ENCODE results near the gene TEX9.

Gene TEX9

DNA sequence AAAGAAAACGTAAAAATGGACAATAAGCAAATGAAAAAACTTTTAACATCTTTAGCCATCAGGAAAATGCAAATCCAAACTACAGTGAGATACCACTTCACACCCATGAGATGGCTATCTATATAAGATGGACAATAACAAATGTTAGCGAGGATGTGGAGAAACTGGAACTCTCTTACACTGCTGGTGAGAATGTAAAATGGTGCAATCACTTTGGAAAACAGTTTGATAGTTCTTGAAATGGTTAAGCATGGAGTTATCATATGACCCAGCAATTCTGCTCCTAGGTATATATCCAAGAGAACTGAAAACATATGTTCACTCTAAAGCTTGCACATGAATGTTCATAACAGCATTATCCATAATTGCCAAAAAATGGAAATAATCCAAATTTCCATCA lies 21.3 kb upstream of the TEX9 start:
- H3K4me3 ChIP-seq (ENCODE audit: low read depth, low read length) = no peak overlapping the region
- no peak overlapping the region for H2AK5ac ChIP-seq (ENCODE audit: low read length)
- no peaks in the 10 kb centered on the region for H3K27me3 ChIP-seq (ENCODE audit: insufficient read depth, low read length)
- no peaks in the 10 kb centered on the region for H3K36me3 ChIP-seq (ENCODE audit: control insufficient read depth in 1 of 2, insufficient read depth in 2 of 2, low read length in 2 of 2)
- no peak overlapping the region for H3K18ac ChIP-seq (ENCODE audit: low read length)
- no peak overlapping the region for H3K9ac ChIP-seq (ENCODE audit: low read length)
- no peak overlapping the region for H3K14ac ChIP-seq (ENCODE audit: low read length)
- no peak for DNase-seq
- no peak overlapping the region for H2BK5ac ChIP-seq (ENCODE audit: low read depth, low read length, poor library complexity)
- H4K12ac ChIP-seq (ENCODE audit: low read depth, low read length) = no peak overlapping the region
- no peak overlapping the region for H2AFZ ChIP-seq (ENCODE audit: insufficient read depth, low read length, poor library complexity)
- H3K79me2 ChIP-seq (ENCODE audit: control insufficient read depth, insufficient read depth, low read length, poor library complexity) = no peaks in the 10 kb centered on the region
- H4K8ac ChIP-seq (ENCODE audit: low read depth, low read length) = no peak overlapping the region
- no peaks in the 10 kb centered on the region for H3K79me1 ChIP-seq (ENCODE audit: low read length)
- H2BK12ac ChIP-seq (ENCODE audit: low read length) = no peak overlapping the region
- no CpG with 5 or more reads among the region's 2 CpGs for WGBS (ENCODE audit: extremely low coverage, insufficient coverage, insufficient read length)
- no peak overlapping the region for H3K23ac ChIP-seq (ENCODE audit: low read length)
- no peak overlapping the region for H4K91ac ChIP-seq (ENCODE audit: low read depth, low read length)
- H3K9me3 ChIP-seq (ENCODE audit: insufficient read depth, low read depth, low read length) = no peaks in the 10 kb centered on the region
- H3K4ac ChIP-seq (ENCODE audit: low read depth, low read length) = no peak overlapping the region
- H3K4me2 ChIP-seq (ENCODE audit: low read length) = no peak overlapping the region
- no peak overlapping the region for H2BK120ac ChIP-seq (ENCODE audit: insufficient read depth, low read length, poor library complexity)
- no peaks in the 10 kb centered on the region for H3K4me1 ChIP-seq (ENCODE audit: control insufficient read depth in 1 of 2, insufficient read depth in 2 of 2, low read length in 2 of 2)
- H3K27ac ChIP-seq (ENCODE audit: low read depth, low read length) = no peak overlapping the region

DNA sequence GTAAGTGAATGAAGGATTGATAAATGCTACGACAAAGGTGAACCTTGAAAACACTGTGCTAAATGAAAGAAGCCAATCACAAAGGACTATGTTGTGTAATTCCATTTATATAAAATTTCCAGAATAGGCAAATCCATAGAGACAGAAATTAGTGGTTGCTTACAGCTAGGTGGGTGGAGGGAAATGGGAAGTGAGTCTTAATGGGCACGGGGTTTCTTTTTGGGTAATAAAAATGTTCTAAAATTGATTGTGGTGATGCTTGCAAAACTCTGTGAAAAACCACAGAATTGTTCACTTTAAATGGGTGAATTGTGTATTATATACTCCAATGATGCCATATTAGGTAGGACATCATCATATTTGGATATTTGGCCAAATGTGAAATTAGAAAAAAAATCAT lies 20.9 kb upstream of the TEX9 start:
- WGBS (ENCODE audit: extremely low coverage, insufficient coverage, insufficient read length) = no CpG with 5 or more reads among the region's 2 CpGs
- H4K91ac ChIP-seq (ENCODE audit: low read depth, low read length) = no peak overlapping the region
- no peak overlapping the region for H2BK12ac ChIP-seq (ENCODE audit: low read length)

DNA sequence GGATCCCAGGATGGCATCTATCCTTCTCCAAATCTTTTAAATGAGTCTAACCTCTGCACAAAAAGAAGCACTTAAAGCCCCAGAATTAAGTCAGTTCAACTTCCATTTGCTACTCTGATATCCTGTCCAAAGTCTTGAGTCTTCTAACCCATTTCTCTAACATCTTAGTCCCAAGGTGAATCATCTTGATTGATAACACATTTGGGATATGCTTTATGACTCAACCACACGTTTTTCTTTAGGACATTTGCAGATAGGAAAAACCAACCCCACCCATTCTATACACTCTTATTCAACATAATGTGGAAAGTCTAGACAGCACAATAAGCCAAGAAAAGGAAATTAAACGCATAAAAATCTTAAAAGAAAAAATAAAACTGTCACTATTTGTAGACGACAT lies 18.8 kb upstream of the TEX9 start:
- H3K79me1 ChIP-seq (ENCODE audit: low read length) = no peaks in the 10 kb centered on the region
- DNase-seq = no peak
- H4K8ac ChIP-seq (ENCODE audit: low read depth, low read length) = no peak overlapping the region
- no peak overlapping the region for H3K27ac ChIP-seq (ENCODE audit: low read depth, low read length)
- no peaks in the 10 kb centered on the region for H3K4me1 ChIP-seq (ENCODE audit: control insufficient read depth in 1 of 2, insufficient read depth in 2 of 2, low read length in 2 of 2)
- no CpG with 5 or more reads among the region's 3 CpGs for WGBS (ENCODE audit: extremely low coverage, insufficient coverage, insufficient read length)
- H3K4me3 ChIP-seq (ENCODE audit: low read depth, low read length) = no peak overlapping the region
- no peaks in the 10 kb centered on the region for H3K36me3 ChIP-seq (ENCODE audit: control insufficient read depth in 1 of 2, insufficient read depth in 2 of 2, low read length in 2 of 2)
- H2BK120ac ChIP-seq (ENCODE audit: insufficient read depth, low read length, poor library complexity) = no peak overlapping the region
- no peaks in the 10 kb centered on the region for H3K79me2 ChIP-seq (ENCODE audit: control insufficient read depth, insufficient read depth, low read length, poor library complexity)
- H3K27me3 ChIP-seq (ENCODE audit: insufficient read depth, low read length) = no peaks in the 10 kb centered on the region
- no peak overlapping the region for H3K23ac ChIP-seq (ENCODE audit: low read length)
- no peak overlapping the region for H2AFZ ChIP-seq (ENCODE audit: insufficient read depth, low read length, poor library complexity)
- no peak overlapping the region for H3K4ac ChIP-seq (ENCODE audit: low read depth, low read length)
- H2BK12ac ChIP-seq (ENCODE audit: low read length) = no peak overlapping the region
- H2AK5ac ChIP-seq (ENCODE audit: low read length) = no peak overlapping the region
- H2BK5ac ChIP-seq (ENCODE audit: low read depth, low read length, poor library complexity) = no peak overlapping the region
- H4K91ac ChIP-seq (ENCODE audit: low read depth, low read length) = no peak overlapping the region
- H3K18ac ChIP-seq (ENCODE audit: low read length) = no peak overlapping the region
- no peak overlapping the region for H3K9ac ChIP-seq (ENCODE audit: low read length)
- H4K12ac ChIP-seq (ENCODE audit: low read depth, low read length) = no peak overlapping the region
- H3K9me3 ChIP-seq (ENCODE audit: insufficient read depth, low read depth, low read length) = no peaks in the 10 kb centered on the region
- H3K14ac ChIP-seq (ENCODE audit: low read length) = no peak overlapping the region
- no peak overlapping the region for H3K4me2 ChIP-seq (ENCODE audit: low read length)

More for the DNA sequence above, 20.9 kb upstream of the TEX9 start:
- Histone ChIP-seq H3K9ac (ENCODE audit: low read length) (no peak overlapping the region), H2AK5ac (ENCODE audit: low read length) (no peak overlapping the region), H3K4ac (ENCODE audit: low read depth, low read length) (no peak overlapping the region), H3K4me2 (ENCODE audit: low read length) (no peak overlapping the region), H3K23ac (ENCODE audit: low read length) (no peak overlapping the region), H3K27ac (ENCODE audit: low read depth, low read length) (no peak overlapping the region), H3K18ac (ENCODE audit: low read length) (no peak overlapping the region), H2AFZ (ENCODE audit: insufficient read depth, low read length, poor library complexity) (no peak overlapping the region), H3K27me3 (ENCODE audit: insufficient read depth, low read length) (no peaks in the 10 kb centered on the region), H3K4me1 (ENCODE audit: control insufficient read depth in 1 of 2, insufficient read depth in 2 of 2, low read length in 2 of 2) (no peaks in the 10 kb centered on the region), H3K79me1 (ENCODE audit: low read length) (no peaks in the 10 kb centered on the region), H3K79me2 (ENCODE audit: control insufficient read depth, insufficient read depth, low read length, poor library complexity) (no peaks in the 10 kb centered on the region), H3K4me3 (ENCODE audit: low read depth, low read length) (no peak overlapping the region), H2BK5ac (ENCODE audit: low read depth, low read length, poor library complexity) (no peak overlapping the region), H3K36me3 (ENCODE audit: control insufficient read depth in 1 of 2, insufficient read depth in 2 of 2, low read length in 2 of 2) (no peaks in the 10 kb centered on the region), H3K9me3 (ENCODE audit: insufficient read depth, low read depth, low read length) (no peaks in the 10 kb centered on the region), H4K12ac (ENCODE audit: low read depth, low read length) (no peak overlapping the region), H4K8ac (ENCODE audit: low read depth, low read length) (no peak overlapping the region), H3K14ac (ENCODE audit: low read length) (no peak overlapping the region), H2BK120ac (ENCODE audit: insufficient read depth, low read length, poor library complexity) (no peak overlapping the region)
- DNase-seq = no peak

DNA sequence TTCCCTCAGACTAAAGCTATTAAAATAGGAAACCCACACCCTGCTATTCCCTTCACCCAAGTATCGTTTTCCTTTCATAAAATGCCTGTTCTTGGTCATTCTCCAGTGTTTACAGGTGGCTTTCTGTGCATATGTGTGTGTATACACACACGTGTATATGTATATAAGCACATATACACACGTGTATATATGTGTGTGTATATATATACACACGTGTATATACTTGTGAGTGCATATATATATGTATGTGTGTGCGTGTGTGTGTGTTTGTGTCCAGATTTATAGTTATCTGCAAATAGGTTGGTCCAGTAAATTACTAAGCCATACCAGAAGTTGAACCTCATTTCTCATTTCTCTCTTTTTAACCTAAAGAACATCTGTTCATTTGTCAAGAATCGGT lies 15.7 kb upstream of the TEX9 start:
- Histone ChIP-seq H4K8ac (ENCODE audit: low read depth, low read length) (no peak overlapping the region), H2BK12ac (ENCODE audit: low read length) (no peak overlapping the region), H3K36me3 (ENCODE audit: control insufficient read depth in 1 of 2, insufficient read depth in 2 of 2, low read length in 2 of 2) (no peaks in the 10 kb centered on the region), H4K91ac (ENCODE audit: low read depth, low read length) (no peak overlapping the region), H3K9me3 (ENCODE audit: insufficient read depth, low read depth, low read length) (no peaks in the 10 kb centered on the region), H3K14ac (ENCODE audit: low read length) (no peak overlapping the region), H4K12ac (ENCODE audit: low read depth, low read length) (no peak overlapping the region), H3K4me2 (ENCODE audit: low read length) (no peak overlapping the region), H3K4me1 (ENCODE audit: control insufficient read depth in 1 of 2, insufficient read depth in 2 of 2, low read length in 2 of 2) (no peaks in the 10 kb centered on the region), H2AK5ac (ENCODE audit: low read length) (no peak overlapping the region), H3K4me3 (ENCODE audit: low read depth, low read length) (no peak overlapping the region), H3K27ac (ENCODE audit: low read depth, low read length) (no peak overlapping the region), H2AFZ (ENCODE audit: insufficient read depth, low read length, poor library complexity) (no peak overlapping the region), H3K18ac (ENCODE audit: low read length) (no peak overlapping the region), H3K79me1 (ENCODE audit: low read length) (no peaks in the 10 kb centered on the region), H3K9ac (ENCODE audit: low read length) (no peak overlapping the region), H3K79me2 (ENCODE audit: control insufficient read depth, insufficient read depth, low read length, poor library complexity) (no peaks in the 10 kb centered on the region), H3K23ac (ENCODE audit: low read length) (no peak overlapping the region), H2BK5ac (ENCODE audit: low read depth, low read length, poor library complexity) (no peak overlapping the region), H3K4ac (ENCODE audit: low read depth, low read length) (no peak overlapping the region), H3K27me3 (ENCODE audit: insufficient read depth, low read length) (no peaks in the 10 kb centered on the region), H2BK120ac (ENCODE audit: insufficient read depth, low read length, poor library complexity) (no peak overlapping the region)
- no peak for DNase-seq
- WGBS (ENCODE audit: extremely low coverage, insufficient coverage, insufficient read length) = no CpG with 5 or more reads among the region's 6 CpGs
